Aorta (tissue), 5 donors: ENCODE data around the gene RABGEF1. TPM values are rescaled to one million over a fixed set of nuclear protein-coding genes. Genes with fewer than 3 reads are reported as not detected.

Experiments used
- ATAC-seq: fragments of 200-7000 bp; cut with Tn5 transposase; one replicate; pipeline ENCODE4 v1.9.1; 2022; ENCODE audit warnings: moderate library complexity; ENCODE audit not compliant: low FRiP score
- DNase-seq, 2 donors: peaks; one replicate each; pipeline ENCODE4 v3.0.0-alpha.2; 2020
- H3K27ac ChIP-seq, 2 donors: one replicate each; pipeline ENCODE4 v1.5.1; 2013; ENCODE audit warnings: low read length in 2 of 2, mild to moderate bottlenecking in 2 of 2, moderate library complexity in 2 of 2, control low read depth in 1 of 2, inconsistent platforms in 1 of 2, low read depth in 1 of 2
- H3K27me3 ChIP-seq, 2 donors: one replicate each; pipeline ENCODE4 v1.6.1; 2013; ENCODE audit warnings: control low read depth in 1 of 2, low read length in 1 of 2, mild to moderate bottlenecking in 1 of 2, moderate library complexity in 1 of 2; ENCODE audit not compliant: insufficient read depth in 2 of 2, control insufficient read depth in 1 of 2
- H3K36me3 ChIP-seq, 2 donors: one replicate each; pipeline ENCODE4 v1.6.1; 2013; ENCODE audit warnings: control low read depth in 1 of 2, low read length in 1 of 2, mild to moderate bottlenecking in 1 of 2; ENCODE audit not compliant: insufficient read depth in 2 of 2, control insufficient read depth in 1 of 2
- H3K4me1 ChIP-seq, 2 donors: one replicate each; pipeline ENCODE4 v1.6.1; 2013; ENCODE audit warnings: low read length in 2 of 2, control low read depth in 1 of 2, mild to moderate bottlenecking in 1 of 2, moderate library complexity in 1 of 2; ENCODE audit not compliant: insufficient read depth in 2 of 2, control insufficient read depth in 1 of 2
- H3K4me3 ChIP-seq, 2 donors: one replicate each; pipeline ENCODE4 v1.5.1; 2013; ENCODE audit warnings: low read length in 2 of 2, control low read depth in 1 of 2, mild to moderate bottlenecking in 1 of 2
- H3K9me3 ChIP-seq: one replicate; pipeline ENCODE4 v1.6.1; 2013; ENCODE audit warnings: mild to moderate bottlenecking, low read length; ENCODE audit not compliant: control insufficient read depth
- WGBS, 2 donors: extraction: QIAGEN DNeasy Blood & Tissue Kit; methylation state at CpG; one replicate each; pipeline ENCODE4 v1.1.7; 2013; 5-methylcytosine and 5-hydroxymethylcytosine counted together
- intact Hi-C, 2 donors: fragments of 100-400 bp; cut with DNase I; formaldehyde crosslinking; loops; one replicate each; pipeline versions ENCODE4 v1.14.2 to v1.15.0; 2022
- polyA plus RNA-seq, 2 donors: library from polyadenylated mRNA; stranded (reverse); fragments of 200-250 nt; gene quantifications; one replicate each; pipeline ENCODE4 v1.2.3, GENCODE V29; 2013
- total RNA-seq, 2 donors: library from RNA; stranded (reverse); fragmentation: NEBNext Ultra II Directional; extraction: Animal tissue kit (Norgen Biotek cat#: 25700); gene quantifications; one replicate each; pipeline ENCODE4 v1.2.1, GENCODE V29; 2021
- donor health status: healthy with polysubstance abuse.
- donor health status: Bipolar disorder and iron deficiency.
- donor health status: DM: no; HTN: no; CAD: no.
- donor health status: DM: no; HTN: no; CAD: no.
- donor health status: DM: yes; HTN: yes; CAD: no.

The RABGEF1 gene
- total and polyA plus RNA-seq, 4 donors = 8.9 to 38.0 (median 25.6) TPM

DNA sequence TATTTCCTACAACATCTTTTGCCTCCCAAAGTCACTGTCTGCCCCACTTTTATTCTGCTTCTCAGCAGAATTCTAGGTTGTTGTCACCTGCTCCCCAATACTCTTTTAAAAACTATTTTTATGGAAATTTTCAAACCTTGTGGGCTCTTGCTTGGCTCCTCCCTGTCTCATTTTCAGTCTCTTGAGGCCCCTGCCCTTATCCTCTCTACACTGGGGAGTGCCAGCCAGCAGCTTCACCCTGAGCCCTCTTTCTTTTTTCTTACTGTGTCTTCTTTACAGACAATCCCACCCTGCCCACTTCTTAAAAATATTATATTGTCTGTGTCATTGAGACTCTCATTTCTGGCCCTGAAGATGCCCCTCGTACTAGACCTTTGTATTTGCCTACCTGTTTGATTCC, 118.8 kb downstream of the RABGEF1 start:
- H3K4me3 ChIP-seq = no peak overlapping the region
- H3K36me3 ChIP-seq = peaks cover 0 to 2% of the 10 kb centered on the region in 2 donors
- no peaks in the 10 kb centered on the region for H3K9me3 ChIP-seq
- intact Hi-C loops = loop anchor here in 1 of 2 donors (2.0 kb wide), 1 partner anchor 19 kb away; no protein-coding TSS in a partner anchor
- no peaks in the 10 kb centered on the region for H3K27me3 ChIP-seq
- H3K27ac ChIP-seq = no peak overlapping the region
- DNase-seq = no peak
- H3K4me1 ChIP-seq = no peaks in the 10 kb centered on the region
- WGBS, 2 donors = 91 to 96% methylated on average over 1 of the region's 1 CpG
- ATAC-seq = no peak

DNA sequence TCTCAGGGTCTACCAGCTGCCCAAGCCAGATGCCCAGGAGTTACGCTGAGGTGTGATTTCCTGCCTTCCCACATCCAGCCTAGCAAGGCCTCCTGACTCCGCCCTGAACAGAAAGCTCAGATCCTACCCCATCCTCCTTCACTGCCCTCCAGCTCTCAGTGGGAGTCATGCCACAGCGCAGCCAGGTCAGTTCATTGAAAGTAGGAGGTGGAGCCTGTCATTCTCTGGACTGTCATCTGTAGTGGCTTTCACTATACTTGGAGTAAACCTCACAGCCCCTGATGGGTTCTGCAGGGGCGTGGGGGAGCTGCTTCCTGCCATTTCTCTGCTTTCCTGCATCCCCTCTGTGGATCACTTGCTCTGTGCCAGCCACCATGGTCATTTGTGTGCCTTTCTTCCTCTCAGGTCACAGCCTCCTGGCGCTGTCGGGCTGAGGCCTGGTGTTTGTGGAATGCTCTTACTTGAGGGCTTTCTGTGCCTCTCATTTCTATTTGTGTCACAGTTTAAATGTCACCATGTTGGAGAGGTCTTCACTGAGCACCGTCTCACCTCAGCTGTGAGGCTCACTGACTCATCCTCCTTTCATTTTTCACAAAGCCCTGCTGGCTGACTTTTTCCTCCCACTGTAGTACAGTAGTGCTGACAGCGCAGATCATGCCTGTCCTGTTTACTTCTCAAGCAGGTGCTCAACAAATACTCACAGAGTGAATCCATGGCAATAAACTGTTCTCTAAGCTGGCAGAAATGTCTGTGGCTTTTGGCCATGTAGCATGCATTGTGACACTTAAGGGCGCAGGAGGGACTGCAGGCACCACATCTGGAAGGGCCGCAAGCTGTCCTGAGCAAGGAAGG, 119.5 kb downstream of the RABGEF1 start:
- Histone ChIP-seq H3K9me3 (no peaks in the 10 kb centered on the region), H3K27me3 (no peaks in the 10 kb centered on the region), H3K36me3 (peaks cover 0 to 2% of the 10 kb centered on the region in 2 donors), H3K27ac (no peak overlapping the region), H3K4me1 (no peaks in the 10 kb centered on the region), H3K4me3 (no peak overlapping the region)
- ATAC-seq (no peak), DNase-seq (no peak)
- 89% methylated on average over 10 of the region's 10 CpGs for WGBS, 2 donors
- intact Hi-C loops = loop anchor here in 1 of 2 donors (2.0 kb wide), 1 partner anchor 19 kb away; no protein-coding TSS in a partner anchor

DNA sequence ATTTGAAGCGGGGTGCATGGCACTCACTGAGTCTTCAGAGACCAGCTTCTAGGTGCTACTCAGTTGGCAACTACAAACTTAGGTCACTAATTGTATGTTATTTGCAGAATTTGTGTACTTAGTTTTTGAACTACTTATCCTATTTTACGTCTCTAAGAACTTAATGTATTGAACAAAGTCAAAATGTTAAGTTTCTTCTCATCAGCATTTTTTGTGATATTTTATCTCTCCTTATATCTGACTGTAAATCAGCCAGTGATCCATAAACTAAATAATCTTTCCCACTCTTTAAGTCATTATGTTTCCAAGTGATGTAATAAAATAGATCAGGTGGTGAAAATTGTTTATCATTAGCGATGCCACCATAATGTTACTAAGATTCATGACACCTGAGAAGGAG, 120.2 kb downstream of the RABGEF1 start:
- ATAC-seq (no peak), DNase-seq (no peak)
- Histone ChIP-seq H3K9me3 (no peaks in the 10 kb centered on the region), H3K4me3 (no peak overlapping the region), H3K4me1 (no peaks in the 10 kb centered on the region), H3K36me3 (peaks cover 0 to 2% of the 10 kb centered on the region in 2 donors), H3K27me3 (no peaks in the 10 kb centered on the region), H3K27ac (no peak overlapping the region)
- intact Hi-C loops = no loop called here
- WGBS, 2 donors = 90 to 97% methylated on average over 3 of the region's 3 CpGs

Other genes with a start within 250 kb of the RABGEF1 start
- 10 to 100 TPM; 11.4 to 24.4 TPM for gene KCTD7, start 111.9 kb upstream of the RABGEF1 start, total RNA-seq
- 10 to 100 TPM; 10.8 to 14.9 TPM for gene KCTD7, start 111.9 kb upstream of the RABGEF1 start, polyA plus RNA-seq
- 100 to 1,000 TPM in 1 of 2 donors, 10 to 100 TPM in 1; 82.7 to 101 TPM for gene TMEM248, start 180.5 kb downstream of the RABGEF1 start, total RNA-seq
- 10 to 100 TPM; 24.2 to 44.0 TPM for gene TMEM248, start 180.5 kb downstream of the RABGEF1 start, polyA plus RNA-seq